GM19452 (cell line): ENCODE results near the gene CLOCK.

Experiments
- ATAC-seq: cut with Tn5 transposase; IDR thresholded peaks from one replicate; pipeline ENCODE4 v1.9.1; 2021; ENCODE audit not compliant: unreplicated experiment

The CLOCK gene

DNA sequence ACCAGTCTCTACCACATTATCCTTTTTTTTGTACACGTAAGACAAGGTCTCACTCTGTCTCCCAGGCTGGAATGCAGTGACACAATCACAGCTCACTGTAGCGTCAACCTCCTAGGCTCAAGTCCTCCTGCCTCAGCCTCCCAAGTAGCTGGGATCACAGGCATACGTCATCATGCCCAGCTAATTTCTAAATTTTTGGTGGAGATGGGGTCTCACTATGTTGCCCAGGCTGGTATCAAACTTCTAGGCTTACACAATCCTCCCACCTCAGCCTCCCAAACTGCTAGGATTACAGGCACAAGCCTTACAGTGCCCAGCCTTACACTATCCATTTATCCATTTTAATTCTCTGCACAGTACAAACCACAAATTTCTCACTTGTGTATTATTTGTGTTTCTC lies 58.0 kb downstream of the CLOCK start:
- no peak for ATAC-seq

DNA sequence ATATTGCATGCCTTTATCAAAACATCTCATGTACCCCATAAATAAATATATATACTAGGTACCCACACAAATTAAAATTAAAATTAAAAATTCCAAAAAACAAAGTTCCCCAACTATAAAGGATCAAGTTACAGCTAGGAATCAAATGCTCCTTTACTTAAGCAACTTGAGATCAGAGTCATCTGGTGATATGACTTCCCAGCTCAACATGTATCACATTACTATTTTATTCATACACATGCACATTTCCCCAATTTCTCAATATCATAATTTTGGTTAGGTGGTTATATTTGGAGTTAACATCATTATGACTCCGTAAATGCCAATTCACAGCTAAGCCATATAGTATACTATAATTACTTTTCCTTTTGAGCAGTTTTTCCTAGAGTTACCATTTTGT lies 60.9 kb downstream of the CLOCK start:
- ATAC-seq: no peak

DNA sequence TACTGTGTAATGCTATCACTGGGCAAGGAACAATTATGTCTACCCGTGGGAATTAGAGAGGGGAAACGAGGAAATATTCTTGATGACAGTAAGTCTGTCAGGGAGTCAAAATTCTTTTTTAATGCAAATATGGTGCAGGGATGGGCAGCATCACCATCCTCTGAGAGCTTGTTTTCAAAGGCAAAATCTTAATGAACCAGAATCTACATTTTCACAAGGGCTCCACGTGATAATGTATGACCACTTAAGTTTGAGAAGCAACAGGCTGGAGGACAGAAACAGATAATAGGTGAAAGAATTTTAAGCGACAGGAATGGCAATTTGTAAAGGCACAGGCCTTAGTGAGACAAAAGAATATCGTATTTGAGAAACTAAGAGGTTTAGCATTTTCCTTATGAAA lies 63.4 kb downstream of the CLOCK start:
- ATAC-seq: no peak

DNA sequence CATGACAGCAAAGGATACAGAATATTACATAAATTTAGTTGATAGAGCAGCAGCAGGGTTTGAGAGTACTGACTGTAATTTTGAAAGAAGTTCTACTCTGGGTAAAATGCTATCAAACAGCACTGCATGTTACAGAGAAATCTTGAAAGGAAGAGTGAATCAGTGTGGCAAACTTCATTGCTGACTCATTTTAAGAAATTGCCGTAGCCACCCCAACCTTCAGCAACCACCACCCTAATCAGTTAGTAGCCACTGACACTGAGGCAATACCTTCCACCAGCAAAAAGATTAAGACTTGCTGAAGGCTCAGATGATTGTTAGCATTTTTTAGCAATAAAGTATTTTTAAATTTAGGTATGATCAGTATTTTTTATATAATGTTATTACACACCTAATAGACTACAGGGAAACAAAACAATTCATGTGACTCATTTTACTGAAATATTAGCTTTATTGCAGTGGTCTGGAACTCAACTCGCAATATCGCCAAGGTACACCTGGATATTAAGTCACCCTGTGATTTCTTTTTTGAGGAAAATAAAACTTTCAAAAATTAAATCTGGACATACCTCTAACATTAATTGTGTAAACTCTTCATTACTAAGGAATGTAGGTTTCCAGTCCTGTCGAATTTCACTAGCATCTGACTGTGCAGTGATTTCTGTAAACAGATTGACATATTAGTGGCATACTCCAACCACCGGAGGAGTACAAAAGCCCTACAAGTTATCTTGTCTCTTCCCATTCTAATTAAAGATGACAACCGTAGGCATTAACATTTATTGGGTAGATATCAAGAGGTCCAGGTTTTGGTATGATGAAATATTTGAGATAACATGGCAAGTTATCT lies 71.1 kb downstream of the CLOCK start:
- ATAC-seq: no peak

DNA sequence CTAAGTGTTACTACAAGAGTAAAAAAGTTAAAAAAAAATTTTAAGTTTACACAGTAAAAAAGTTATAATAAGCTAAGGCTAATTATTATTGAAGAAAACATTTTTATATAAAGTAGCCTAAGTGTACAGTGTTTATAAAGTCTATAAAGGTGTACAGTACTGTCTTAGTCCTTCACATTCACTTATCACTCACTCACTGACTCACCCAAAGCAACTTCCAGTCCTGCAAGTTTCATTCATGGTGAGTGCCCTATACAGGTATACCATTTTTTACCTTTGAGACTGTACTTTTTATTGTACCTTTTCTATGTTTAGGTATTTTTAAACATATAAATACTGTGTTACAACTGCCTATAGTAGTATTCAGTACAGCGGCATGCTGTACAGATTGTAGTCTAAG lies 76.7 kb downstream of the CLOCK start:
- ATAC-seq: no peak

DNA sequence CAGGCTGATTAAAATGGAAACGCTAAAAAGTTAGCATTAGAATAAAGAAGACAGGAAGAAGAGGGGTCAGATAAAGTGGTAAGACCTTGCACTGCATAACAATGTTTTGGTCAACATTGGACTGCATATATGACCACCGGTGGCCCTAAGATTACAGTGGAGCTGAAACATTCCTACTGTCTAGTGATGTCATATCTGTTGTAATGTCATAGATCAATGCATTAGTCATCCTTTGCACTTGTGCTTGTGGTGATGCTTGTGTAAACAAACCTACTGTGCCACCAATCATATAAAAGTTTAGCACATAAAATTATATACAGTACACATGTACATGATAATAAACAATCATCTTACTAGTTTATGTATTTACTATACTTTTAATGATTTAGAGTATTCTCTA lies 78.0 kb downstream of the CLOCK start:
- ATAC-seq: no peak

DNA sequence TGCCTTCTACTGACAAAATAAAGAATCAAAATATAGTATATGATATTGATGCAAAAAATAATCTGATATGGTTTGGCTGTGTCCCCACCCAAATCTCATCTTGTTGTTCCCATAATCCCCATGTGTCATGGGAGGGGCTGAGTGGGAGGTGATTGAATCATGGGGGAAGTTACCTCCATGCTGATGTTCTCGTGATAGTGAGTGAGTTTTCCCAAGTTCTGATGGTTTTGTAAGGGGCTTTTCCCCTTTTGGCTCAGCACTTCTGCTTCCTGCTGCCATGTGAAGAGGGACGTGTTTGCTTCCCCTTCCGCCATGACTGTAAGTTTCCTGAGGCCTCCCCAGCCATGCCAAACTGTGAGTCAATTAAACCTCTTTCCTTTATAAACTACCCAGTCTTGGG lies 80.7 kb downstream of the CLOCK start:
- ATAC-seq: no peak

DNA sequence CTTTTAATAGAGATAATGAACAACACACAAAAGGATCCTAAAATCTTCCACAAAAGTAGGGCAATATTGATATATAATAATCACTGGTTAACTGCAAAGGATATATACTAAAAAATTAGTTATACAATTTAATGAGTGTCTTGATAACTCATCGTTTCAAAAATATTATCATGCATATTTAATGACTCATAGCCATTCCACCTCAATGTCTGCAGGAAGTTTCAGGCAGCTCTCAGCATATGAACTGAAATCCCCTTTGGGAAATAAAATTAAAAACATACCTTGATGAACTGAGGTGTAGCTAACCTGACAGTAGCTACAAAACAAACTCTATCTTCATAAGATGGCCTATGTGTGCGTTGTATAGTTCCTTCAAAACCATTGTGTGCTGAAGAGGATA lies 88.1 kb downstream of the CLOCK start:
- no peak for ATAC-seq

DNA sequence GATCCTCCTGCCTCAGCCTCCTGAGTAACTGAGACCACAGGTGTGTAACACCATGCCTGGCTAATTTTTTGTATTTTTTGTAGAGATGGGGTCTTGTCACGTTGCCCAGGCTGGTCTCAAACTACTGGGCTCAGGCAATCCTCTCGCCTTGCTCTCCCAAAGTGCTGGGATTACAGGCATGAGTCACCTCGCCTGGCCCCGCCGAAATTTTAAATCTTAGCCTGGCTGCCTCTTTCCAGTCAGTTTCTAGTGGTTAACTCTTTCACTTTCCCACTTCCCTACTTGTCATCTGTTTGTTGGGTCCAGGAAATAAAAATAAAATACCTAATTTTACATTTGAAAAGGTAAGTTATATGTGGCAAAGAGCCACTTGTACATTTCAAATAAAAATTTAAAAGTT lies 88.5 kb downstream of the CLOCK start:
- ATAC-seq: no peak

DNA sequence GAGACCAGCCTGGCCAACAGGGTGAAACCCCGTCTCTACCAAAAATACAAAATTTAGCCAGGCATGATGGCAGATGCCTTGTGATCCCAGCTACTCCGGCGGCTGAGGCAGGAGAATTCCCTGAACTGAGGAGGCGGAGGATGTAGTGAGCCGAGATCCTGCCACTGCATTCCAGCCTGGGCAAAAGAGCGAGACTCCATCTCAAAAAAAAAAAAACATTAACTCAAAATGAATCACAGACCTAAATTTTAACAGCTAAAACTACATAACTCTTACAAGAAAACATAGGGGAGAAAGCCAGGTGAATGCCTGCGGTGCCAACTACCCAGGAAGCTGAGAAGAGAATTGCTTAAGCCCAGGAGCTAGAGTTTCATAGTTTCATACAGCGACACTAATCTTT lies 96.1 kb downstream of the CLOCK start:
- no peak for ATAC-seq

DNA sequence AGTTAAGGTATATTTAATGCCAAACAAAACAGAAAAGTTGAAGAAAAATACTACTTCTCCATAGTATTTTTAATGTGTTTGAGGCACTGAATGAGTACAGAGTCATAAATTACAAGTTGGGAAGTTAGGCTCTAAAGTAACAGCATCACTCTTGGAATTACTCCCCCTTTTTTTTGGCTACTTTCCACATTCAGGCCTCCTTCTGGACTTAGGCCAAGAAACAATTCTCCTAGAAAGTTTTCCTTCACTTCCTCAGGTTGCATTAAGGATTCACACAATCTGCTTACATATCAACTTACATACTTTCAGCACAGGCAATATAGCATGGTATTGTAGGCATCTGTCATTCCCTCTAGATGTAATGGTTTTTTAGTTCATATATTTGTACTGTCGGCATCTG lies 98.9 kb downstream of the CLOCK start:
- ATAC-seq: no peak

DNA sequence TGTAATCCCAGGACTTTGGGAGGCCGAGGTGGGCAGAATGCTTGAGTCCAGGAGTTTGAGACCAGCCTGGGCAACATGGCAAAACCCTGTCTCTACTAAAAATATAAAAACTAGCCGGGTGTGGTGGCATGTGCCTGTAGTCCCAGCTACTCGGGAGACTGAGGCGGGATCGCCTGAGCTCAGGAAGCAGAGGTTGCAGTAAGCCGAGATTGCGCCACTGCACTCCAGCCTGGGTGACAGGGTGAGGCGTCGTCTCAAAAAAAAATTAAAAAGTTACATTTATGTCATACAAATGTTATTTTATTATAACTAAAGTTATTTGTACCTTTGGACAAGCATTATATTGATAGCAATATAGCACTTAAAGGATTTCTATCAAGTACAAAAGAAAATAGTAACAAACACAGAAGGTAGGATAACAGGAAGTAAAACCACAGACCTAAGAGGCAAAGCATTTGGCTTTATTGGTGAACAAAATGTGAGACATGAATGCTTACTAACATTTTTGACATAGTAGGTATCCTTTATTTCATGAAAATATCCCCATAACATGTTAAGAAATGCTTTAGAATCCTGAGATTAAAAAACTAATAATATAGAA lies 99.5 kb downstream of the CLOCK start:
- ATAC-seq: no peak

DNA sequence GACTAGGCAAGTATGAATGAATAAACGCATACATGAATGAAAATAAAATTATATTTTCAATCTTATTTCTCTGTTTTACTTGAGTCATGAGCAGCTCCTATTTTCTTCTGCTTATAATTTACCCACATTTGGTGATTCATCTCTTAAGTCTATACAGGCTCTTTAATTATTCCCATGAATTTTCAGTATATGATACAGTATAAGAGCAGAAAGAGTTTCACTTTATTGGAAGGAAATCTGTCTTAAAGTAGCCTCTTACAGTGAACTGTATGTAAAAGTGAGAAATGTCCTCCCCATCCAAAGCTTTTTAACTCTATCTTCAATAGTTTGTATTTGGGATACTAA lies 100.2 kb downstream of the CLOCK start:
- no peak for ATAC-seq

DNA sequence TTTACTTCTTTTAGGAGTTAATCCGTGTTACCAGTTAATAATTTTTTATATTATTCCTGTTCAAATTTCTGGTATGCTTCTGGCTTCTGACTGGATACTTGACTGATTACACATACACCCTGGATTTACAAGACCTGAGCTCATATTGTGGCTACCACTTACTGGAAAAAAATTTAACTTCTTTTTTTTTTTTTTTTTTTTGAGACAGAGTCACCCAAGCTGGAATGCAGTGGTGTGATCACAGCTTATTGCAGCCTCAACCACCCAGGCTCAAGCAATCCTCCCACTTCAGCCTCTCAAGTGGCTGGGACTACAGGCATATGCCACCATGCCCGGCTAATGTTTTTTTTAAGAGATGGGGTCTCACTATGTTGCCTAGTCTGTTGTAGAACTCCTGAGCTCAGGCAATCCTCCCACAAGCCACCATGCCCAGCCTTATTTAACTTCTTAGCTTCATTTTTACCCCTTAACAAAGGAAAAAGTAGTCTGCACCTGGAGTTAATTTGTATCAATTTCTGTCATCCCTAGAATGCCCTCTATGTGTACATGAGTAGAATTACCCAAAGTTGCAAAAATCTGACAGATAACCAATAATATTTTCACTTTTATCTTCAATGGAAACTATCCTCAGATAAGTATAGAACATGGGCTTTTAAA lies 100.7 kb downstream of the CLOCK start:
- no peak for ATAC-seq

DNA sequence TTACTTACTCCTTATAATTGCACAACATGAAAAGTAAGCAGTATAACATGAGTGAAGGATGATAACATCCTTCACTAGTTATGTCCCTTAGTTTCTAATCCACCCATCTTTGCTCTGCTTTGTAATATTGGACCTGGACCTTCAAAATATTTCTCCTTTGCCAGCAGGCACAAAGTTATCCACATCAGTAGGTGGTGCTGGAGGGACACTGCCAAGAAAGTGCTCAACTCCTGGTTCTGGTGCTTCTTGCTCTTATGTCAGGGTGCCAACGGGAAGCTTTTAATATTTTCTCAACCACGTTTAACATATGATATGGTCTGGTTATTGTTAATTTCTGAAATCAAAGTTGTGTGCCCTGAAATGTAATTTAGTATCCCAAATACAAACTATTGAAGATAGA lies 101.9 kb downstream of the CLOCK start:
- no peak for ATAC-seq

DNA sequence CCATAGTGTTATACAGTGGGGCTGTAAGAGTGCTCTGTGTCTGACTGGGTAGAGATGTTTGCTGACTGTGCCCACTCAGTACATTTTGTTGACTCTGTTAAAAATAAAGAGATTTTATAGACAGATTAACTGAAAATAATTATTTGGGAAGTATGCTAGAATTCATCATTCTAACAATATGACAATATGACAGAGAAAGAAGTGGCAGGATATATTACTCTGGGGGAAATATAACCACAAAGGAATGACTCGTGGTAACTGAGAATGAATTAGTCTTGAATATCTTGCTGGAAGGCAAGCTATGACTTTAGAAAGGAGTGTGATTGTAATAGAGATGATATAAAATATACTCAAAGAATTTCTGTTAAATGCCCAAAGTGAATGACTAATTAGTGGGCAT lies 104.2 kb downstream of the CLOCK start:
- ATAC-seq: no peak

DNA sequence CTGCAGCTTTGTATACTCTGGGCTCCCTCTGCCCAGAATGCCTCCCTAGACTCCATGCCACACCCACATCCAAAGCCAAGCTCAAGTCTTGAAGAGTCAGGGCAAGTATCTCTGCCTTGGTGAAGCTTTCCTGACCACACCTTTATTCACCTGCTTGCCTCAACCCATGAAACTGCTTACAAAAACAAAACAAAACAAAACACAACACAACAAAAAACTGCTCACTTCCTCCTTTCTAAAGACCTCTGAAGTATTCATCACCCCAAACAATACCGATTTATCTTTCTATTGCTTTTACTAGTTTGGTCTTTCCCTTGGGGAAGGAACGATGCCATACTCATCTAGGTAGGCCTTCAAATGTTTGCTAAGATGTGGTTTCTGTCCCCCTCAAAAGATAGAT lies 105.9 kb downstream of the CLOCK start:
- ATAC-seq: no peak

DNA sequence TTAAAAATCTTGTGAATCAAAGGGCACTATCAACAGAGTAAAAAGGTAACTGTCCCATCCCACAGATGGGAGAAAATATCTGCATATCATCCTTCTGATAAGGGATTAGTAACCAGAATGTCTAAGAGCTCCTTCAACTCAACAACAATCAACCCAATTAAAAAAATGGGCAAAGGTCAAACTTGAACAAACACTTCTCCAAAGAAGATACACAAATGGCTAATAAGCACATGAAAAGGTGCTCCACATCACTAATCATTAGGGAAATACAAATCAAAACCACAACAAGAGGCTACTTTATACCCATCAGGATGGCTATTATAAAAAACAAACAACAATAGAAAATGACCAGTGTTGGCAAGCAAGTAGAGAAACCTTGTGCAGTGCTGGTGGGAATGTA lies 107.7 kb downstream of the CLOCK start:
- no peak for ATAC-seq

DNA sequence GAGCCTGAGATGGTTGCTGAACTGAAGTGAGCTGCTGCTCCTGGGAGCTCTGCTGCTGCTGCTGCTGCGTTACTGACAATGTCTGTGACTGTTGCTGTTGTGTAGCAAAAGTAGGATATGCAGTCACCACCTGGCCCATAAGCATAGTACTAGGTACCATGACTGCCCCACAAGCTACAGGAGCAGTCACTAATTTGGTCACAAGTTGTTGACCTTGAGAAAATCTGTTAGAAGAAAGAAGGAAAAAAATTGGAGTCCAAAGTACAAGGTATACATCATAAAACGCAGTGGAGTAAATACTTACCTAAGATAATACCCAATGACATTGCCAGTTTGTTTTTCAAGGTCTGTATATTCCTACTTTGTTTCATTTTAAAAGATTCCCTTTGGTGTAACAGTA lies 108.4 kb downstream of the CLOCK start:
- ATAC-seq: no peak

DNA sequence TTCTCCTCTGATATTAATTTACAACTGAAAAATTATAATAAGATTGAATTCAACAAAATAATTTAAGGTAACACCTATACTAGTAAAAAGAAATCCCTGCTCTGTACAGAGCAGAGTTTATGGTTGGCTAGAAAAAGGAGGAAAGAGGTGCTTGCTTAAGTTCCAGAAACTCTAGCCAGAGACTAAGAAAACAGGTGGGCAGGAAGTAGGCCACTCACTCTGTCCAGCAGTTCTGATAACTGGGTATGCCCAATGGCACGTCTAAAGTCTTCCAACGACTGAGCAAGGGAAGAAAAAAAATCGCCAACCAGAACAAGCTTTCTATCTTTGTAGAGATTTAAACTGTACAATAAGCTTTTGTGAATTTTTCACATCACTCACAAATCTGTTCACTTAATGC lies 108.9 kb downstream of the CLOCK start:
- no peak for ATAC-seq

DNA sequence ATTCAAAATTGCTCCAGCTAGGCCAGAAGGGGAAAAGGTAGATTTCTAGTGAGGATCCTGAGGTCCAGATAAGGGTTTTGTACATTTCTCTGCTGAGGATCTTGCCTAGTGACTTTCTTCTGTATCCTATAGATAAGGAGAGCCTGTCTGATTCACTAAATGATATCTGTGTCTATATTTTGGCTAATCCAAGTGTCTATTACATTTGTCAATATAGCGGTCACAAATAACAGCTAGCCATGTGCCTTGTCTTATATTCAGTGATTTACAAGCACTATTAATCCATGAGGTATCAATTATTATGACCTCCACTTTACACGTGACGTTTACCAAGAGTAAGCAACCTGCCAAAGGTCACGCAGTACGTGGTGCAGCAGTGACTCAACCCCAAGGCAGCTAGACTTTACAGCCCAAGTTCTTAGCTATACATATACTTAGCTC lies 109.3 kb downstream of the CLOCK start:
- no peak for ATAC-seq

DNA sequence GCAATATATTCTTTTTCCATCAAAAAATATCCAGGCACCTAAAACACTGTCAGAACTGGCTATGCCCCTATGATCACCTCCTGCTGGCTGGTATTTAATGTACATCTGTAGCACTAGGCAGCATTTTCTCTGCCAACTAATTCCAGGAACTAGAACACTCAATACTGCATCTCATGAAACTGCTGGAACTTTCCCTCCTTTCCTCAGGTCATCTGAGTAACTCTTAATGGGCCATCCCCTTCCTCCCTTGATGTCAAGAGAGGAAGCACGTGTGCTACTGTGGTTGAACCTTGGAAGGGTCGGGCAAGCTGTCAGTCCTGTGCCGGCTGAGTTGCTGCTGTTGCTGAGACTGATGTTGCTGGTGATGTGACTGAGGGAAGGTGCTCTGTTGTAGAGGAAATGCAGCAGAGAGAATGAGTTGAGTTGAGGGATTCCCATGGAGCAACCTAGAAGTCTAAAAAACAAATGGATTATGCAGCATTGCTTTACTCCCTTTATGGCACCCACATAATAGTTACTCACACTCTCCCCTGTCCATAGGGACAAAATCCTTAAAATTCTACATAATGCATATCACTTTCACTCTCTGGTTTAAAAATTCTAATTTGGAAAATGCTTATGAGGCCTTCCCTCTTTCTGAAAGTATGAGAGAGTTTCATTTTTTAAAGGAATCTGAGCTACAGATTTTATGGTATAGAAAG lies 111.4 kb downstream of the CLOCK start:
- peak; percentile 69 for ATAC-seq
